Measurements from ENCODE around the gene CD200R1. TPM values are rescaled to one million over a fixed set of nuclear protein-coding genes. Genes with fewer than 3 reads are reported as not detected.

The CD200R1 gene
- total RNA-seq, 1 experiment from 2014 or later = 0.05 TPM

- CTCF ChIA-PET = interaction anchor here (0.6 kb wide), 1 partner anchor 532 kb away, joined by 3 read pairs; no protein-coding TSS in a partner anchor
- no TSS peak for BruUV-seq (replicated peaks)
- TF ChIP-seq REST (IDR thresholded peaks at IDR 0.05; ENCODE audit: insufficient read depth in 1 of 2, low read depth in 2 of 2, low read length in 1 of 2) (no peak), CTCF (IDR thresholded peaks at IDR 0.05) (no peak), TCF7L2 (IDR thresholded peaks at IDR 0.05; ENCODE audit: low read depth, low read length) (no peak), POLR2AphosphoS5 (IDR thresholded peaks at IDR 0.05; ENCODE audit: low read depth, low read length) (no peak), SIN3A (IDR thresholded peaks at IDR 0.05; ENCODE audit: borderline replicate concordance, insufficient read depth, low read depth, low read length) (no peak)
- no peaks in the 10 kb centered on the region for H3K9me3 ChIP-seq (ENCODE audit: control insufficient read depth, insufficient read depth, low read depth, low read length)
- no peak overlapping the region for H3K4me3 ChIP-seq (ENCODE audit: low read depth in 2 of 2, low read length in 2 of 2)
- DNase-seq (ENCODE audit: low read depth, low spot score) (no peak), ATAC-seq (no peak)
- H3K27ac ChIP-seq (ENCODE audit: low read length) = no peak overlapping the region
- no peaks in the 10 kb centered on the region for H3K36me3 ChIP-seq (ENCODE audit: control insufficient read depth, insufficient read depth, low read length)
- POLR2A ChIA-PET = no interaction called here
- H3K4me1 ChIP-seq (ENCODE audit: control insufficient read depth, insufficient read depth, low read length) = no peaks in the 10 kb centered on the region
- H3K27me3 ChIP-seq (ENCODE audit: control insufficient read depth, insufficient read depth, low read length) = peaks cover 5% of the 10 kb centered on the region; the same call in 1 of the 2 replicates
- in situ Hi-C loops (cut with HindIII; ENCODE audit: low pct_unique_long_range_greater_than_20kb, low sequenced_read_pairs) = no loop called here
- intact Hi-C loops (cut with micrococcal nuclease; ENCODE audit: unreplicated experiment) = no loop called here
Observed at GRCh38 chr3:112965656-112966055, 9.2 kb downstream of the CD200R1 start.

- in situ Hi-C loops (cut with HindIII; ENCODE audit: low pct_unique_long_range_greater_than_20kb, low sequenced_read_pairs) (no loop called here), intact Hi-C loops (cut with micrococcal nuclease; ENCODE audit: unreplicated experiment) (no loop called here)
- no peak overlapping the region for H3K4me3 ChIP-seq (ENCODE audit: low read depth in 2 of 2, low read length in 2 of 2)
- ATAC-seq (no peak), DNase-seq (ENCODE audit: low read depth, low spot score) (no peak)
- H3K27ac ChIP-seq (ENCODE audit: low read length) = no peak overlapping the region
- no peaks in the 10 kb centered on the region for H3K9me3 ChIP-seq (ENCODE audit: control insufficient read depth, insufficient read depth, low read depth, low read length)
- no peaks in the 10 kb centered on the region for H3K36me3 ChIP-seq (ENCODE audit: control insufficient read depth, insufficient read depth, low read length)
- no peaks in the 10 kb centered on the region for H3K4me1 ChIP-seq (ENCODE audit: control insufficient read depth, insufficient read depth, low read length)
- peaks cover 5% of the 10 kb centered on the region; the same call in 1 of the 2 replicates for H3K27me3 ChIP-seq (ENCODE audit: control insufficient read depth, insufficient read depth, low read length)
- ChIA-PET CTCF (no interaction called here), POLR2A (no interaction called here)
- BruUV-seq (replicated peaks) = no TSS peak
- TF ChIP-seq SIN3A (IDR thresholded peaks at IDR 0.05; ENCODE audit: borderline replicate concordance, insufficient read depth, low read depth, low read length) = no peak
- no peak for TF ChIP-seq POLR2AphosphoS5 (IDR thresholded peaks at IDR 0.05; ENCODE audit: low read depth, low read length)
- TF ChIP-seq TCF7L2 (IDR thresholded peaks at IDR 0.05; ENCODE audit: low read depth, low read length) = no peak
- no peak for TF ChIP-seq REST (IDR thresholded peaks at IDR 0.05; ENCODE audit: insufficient read depth in 1 of 2, low read depth in 2 of 2, low read length in 1 of 2)
- TF ChIP-seq CTCF (IDR thresholded peaks at IDR 0.05) = no peak
Observed at GRCh38 chr3:112963683-112964082, 11.2 kb downstream of the CD200R1 start.
